HFFc6 (cell line): ENCODE data around the gene ACOXL. TPM values are rescaled to one million over a fixed set of nuclear protein-coding genes. Genes with fewer than 3 reads are reported as not detected.

ENCODE experiments used
- DNase-seq: peaks from one replicate; pipeline ENCODE4 v3.0.0-alpha.2; 2018
- H3K27ac Mint-ChIP-seq: 2 replicates; pipeline ENCODE4 v1.8.0; 2020; ENCODE audit warnings: mild to moderate bottlenecking, mixed read lengths
- H3K27me3 Mint-ChIP-seq: 2 replicates; pipeline ENCODE4 v1.8.0; 2021; ENCODE audit warnings: mild to moderate bottlenecking, moderate library complexity, mixed read lengths; ENCODE audit not compliant: insufficient read depth
- H3K36me3 Mint-ChIP-seq: 2 replicates; pipeline ENCODE4 v1.8.0; 2021; ENCODE audit warnings: low read depth, mixed read lengths
- H3K4me1 Mint-ChIP-seq: 2 replicates; pipeline ENCODE4 v1.8.0; 2020; ENCODE audit warnings: low read depth, mixed read lengths
- H3K4me3 Mint-ChIP-seq: 2 replicates; pipeline ENCODE4 v1.8.0; 2020; ENCODE audit warnings: mild to moderate bottlenecking, moderate library complexity, mixed read lengths
- H3K9me3 Mint-ChIP-seq: 2 replicates; pipeline ENCODE4 v1.8.0; 2020; ENCODE audit warnings: mild to moderate bottlenecking, mixed read lengths
- total RNA-seq, 6 experiments: library from RNA; stranded (reverse); fragmentation: NEBNext Ultra II Directional; extraction: Animal tissue kit (Norgen Biotek cat#: 25700); gene quantifications; 2 replicates in 1 of 6; 3 replicates in 5 of 6; pipeline ENCODE4 v1.2.3, GENCODE V29; 2021
- TF ChIP-seq, protein P1 (sequence below): fragments of 200-600 bp; sonication (generic); IDR thresholded peaks from 2 replicates; pipeline ENCODE4 v1.5.0; 2021; ENCODE audit warnings: antibody characterized with exemption, mild to moderate bottlenecking

Gene ACOXL
- total RNA-seq, 6 experiments from 2014 or later, result not detected

DNA sequence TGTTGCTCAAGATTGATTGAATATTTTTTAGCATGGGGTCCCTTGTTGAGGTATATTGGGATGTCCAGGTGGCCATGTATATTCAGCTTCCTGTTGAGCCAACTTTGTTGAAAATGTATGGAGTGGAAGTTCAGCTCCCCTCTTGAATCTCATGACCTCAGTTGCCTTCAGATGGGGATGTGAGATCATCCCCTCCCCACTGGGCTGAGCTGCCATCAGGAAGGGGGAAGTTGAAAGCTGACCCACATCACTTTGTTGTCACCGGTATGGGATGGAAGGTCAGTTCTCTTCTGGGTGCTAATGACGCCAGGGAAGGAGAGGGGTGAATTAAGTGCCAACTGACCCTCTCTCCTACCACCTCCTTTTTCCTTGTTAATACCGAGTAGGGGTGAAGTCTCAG is 33.9 kb downstream of the ACOXL start:
- Mint-ChIP-seq H3K4me3 (no peak overlapping the region), H3K27me3 (peaks cover 22% of the 10 kb centered on the region), H3K36me3 (no peaks in the 10 kb centered on the region), H3K9me3 (no peaks in the 10 kb centered on the region; the same call in 1 of the 2 replicates), H3K4me1 (peaks cover 7% of the 10 kb centered on the region), H3K27ac (no peak overlapping the region)
- TF ChIP-seq, protein P1, sequence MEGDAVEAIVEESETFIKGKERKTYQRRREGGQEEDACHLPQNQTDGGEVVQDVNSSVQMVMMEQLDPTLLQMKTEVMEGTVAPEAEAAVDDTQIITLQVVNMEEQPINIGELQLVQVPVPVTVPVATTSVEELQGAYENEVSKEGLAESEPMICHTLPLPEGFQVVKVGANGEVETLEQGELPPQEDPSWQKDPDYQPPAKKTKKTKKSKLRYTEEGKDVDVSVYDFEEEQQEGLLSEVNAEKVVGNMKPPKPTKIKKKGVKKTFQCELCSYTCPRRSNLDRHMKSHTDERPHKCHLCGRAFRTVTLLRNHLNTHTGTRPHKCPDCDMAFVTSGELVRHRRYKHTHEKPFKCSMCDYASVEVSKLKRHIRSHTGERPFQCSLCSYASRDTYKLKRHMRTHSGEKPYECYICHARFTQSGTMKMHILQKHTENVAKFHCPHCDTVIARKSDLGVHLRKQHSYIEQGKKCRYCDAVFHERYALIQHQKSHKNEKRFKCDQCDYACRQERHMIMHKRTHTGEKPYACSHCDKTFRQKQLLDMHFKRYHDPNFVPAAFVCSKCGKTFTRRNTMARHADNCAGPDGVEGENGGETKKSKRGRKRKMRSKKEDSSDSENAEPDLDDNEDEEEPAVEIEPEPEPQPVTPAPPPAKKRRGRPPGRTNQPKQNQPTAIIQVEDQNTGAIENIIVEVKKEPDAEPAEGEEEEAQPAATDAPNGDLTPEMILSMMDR, result no peak
- DNase-seq, result no peak

DNA sequence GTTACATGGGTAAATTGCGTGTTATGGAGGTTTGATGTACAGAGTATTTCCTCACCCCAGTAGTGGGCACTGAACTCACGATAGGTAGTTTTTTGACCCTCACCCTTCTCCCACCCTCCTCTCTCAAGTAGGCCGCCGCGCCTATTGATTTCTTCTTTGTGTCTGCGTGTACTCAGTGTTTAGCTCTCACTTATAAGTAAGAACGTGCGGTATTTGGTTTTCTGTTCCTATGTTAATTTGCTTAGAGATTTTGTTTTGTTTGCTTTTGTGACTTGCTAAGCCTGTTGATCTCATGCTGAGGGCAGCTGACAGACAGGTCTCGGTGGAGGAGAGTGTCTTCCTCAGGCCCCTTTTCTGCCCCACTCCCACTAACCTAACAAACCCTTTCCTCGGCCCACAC is 36.2 kb downstream of the ACOXL start:
- TF ChIP-seq, protein P1, result no peak
- Mint-ChIP-seq H3K27ac (no peak overlapping the region), H3K9me3 (no peaks in the 10 kb centered on the region), H3K36me3 (no peaks in the 10 kb centered on the region), H3K4me1 (peaks cover 11% of the 10 kb centered on the region), H3K4me3 (no peak overlapping the region), H3K27me3 (peaks cover 30% of the 10 kb centered on the region)
- DNase-seq, result no peak

DNA sequence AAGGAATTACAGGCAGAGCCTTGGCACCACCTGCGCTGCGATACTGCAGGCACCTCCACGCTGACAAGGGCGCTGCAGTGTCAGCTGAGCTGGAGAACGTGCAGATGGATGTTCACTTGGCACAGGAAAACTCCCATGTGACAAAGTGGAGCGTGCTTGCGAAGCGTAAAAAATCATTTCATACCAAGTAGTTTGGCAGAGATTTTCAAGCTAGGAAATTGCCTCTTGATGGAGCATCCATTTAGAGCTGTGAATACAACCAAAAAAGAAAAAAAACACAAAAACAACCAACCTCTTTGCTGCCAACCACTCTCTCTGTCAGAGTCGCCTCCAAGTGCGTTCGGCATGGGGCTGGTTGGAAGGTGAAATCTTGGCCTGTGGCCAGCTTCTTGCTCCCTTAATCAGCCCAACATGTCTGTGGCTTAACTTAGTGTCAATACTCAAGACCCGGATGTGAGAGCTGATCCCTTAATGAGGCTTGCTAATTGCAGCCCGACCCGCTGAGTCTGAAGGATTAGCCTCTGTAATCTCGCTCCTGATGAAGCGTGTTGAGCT is 38.1 kb downstream of the ACOXL start:
- Mint-ChIP-seq H3K4me1 (peaks cover 11% of the 10 kb centered on the region), H3K27me3 (peaks cover 37% of the 10 kb centered on the region), H3K9me3 (no peaks in the 10 kb centered on the region), H3K4me3 (no peak overlapping the region; the same call in 1 of the 2 replicates), H3K36me3 (no peaks in the 10 kb centered on the region), H3K27ac (no peak overlapping the region)
- no peak for DNase-seq
- TF ChIP-seq, protein P1, result no peak

DNA sequence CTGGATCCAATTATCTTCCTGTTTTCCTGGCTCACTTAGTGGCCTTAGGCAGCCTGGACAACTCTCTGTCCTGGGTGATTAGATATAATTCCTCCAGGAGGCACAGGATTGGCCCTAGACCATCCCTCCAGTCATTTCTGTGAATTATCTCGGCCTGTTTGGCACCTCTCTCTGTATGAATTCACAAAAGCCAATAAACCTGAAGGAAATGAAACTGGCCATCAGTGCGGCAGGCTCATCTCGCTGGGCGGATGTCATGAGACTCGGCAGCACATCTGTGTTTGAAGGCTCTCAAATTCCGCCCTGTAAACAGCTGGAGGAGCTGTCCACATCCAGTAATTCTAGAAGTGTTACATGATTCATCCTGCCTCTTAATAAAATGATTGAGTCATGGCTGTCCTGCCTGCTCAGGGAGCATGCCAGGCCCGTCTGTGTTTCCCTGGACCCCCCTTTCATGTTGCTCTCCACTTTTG is 38.6 kb downstream of the ACOXL start:
- Mint-ChIP-seq H3K9me3 (no peaks in the 10 kb centered on the region), H3K27me3 (peaks cover 37% of the 10 kb centered on the region), H3K4me1 (peaks cover 11% of the 10 kb centered on the region), H3K27ac (no peak overlapping the region), H3K4me3 (no peak overlapping the region; the same call in 1 of the 2 replicates), H3K36me3 (no peaks in the 10 kb centered on the region)
- TF ChIP-seq, protein P1, result no peak
- peak; percentile 16 for DNase-seq

DNA sequence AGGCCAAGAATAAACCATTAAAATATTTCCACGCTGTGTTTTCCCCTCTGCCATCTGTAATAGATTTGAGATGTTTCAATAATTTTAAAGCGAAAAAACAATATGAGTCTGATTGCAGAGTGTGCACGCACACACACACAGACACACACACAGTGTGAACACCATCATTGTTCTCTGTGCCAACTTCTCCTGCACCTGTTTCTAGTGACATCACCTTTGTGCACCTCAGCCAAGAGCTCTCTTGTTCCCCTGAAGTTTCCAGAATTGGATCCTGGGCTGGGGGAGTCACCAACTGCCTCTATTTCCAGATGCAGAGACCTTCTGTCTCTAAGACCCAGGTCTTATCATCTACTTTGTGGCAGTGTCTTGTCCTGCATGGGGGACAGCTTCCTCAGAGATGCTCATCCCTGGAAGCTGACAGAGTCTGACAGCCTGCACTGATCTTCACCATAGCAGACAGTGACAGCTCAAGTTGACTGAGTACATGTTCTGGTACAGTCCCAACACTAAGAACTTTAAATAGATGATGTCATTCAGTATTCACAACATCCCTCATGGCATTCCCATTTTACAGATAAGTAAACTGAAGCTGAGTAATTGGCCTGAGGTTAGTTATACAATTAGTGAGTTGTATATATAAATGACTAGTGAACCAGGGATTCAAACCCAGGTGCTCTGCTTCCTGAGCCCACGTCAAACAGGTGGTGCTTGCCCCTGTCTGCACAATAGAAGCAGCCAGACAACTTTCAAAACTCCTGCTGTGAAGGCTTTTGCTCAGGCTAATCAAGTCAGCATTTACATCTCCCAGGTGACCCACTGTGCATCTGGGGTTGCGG is 39.4 kb downstream of the ACOXL start:
- TF ChIP-seq, protein P1, result no peak
- Mint-ChIP-seq H3K9me3 (no peaks in the 10 kb centered on the region), H3K4me3 (no peak overlapping the region), H3K27me3 (peaks cover 41% of the 10 kb centered on the region), H3K36me3 (no peaks in the 10 kb centered on the region), H3K27ac (no peak overlapping the region), H3K4me1 (peaks cover 11% of the 10 kb centered on the region)
- no peak for DNase-seq
